ENCODE measurements around the gene FRAT2. TPM values are rescaled to one million over a fixed set of nuclear protein-coding genes. Genes with fewer than 3 reads are reported as not detected.
"Not testable (repeated sequence)": the region's sequence is repeated elsewhere in the genome, so short reads cannot be mapped to it uniquely, and the experiment has no call there.

FRAT2 gene
- polyA plus RNA-seq, 3 donors = 29.4 to 62.4 (median 37.9) TPM

GRCh38 chr10:97290576-97291356, 43.8 kb downstream of the FRAT2 start:
- not testable (repeated sequence) for H3K4me3 Mint-ChIP-seq; DNase-seq; H3K4me3 ChIP-seq (replicated peaks in 1 of 3; ENCODE audit: low read depth in 2 of 3, low read length in 3 of 3); H3K36me3 ChIP-seq (replicated peaks in 1 of 2; ENCODE audit: control insufficient read depth in 1 of 2, insufficient read depth in 2 of 2, low read length in 2 of 2); H3K4me2 ChIP-seq (replicated peaks; ENCODE audit: extremely low read depth, low read length, poor library complexity, severe bottlenecking); H3K27me3 Mint-ChIP-seq (ENCODE audit: low read depth in 3 of 3); H3K9me3 ChIP-seq (replicated peaks in 1 of 2; ENCODE audit: control insufficient read depth in 1 of 2, insufficient read depth in 1 of 2, low read length in 2 of 2); H3K27ac ChIP-seq (ENCODE audit: low read depth in 1 of 2, low read length in 2 of 2); H3K27me3 ChIP-seq (ENCODE audit: control insufficient read depth in 2 of 2, insufficient read depth in 2 of 2, low read length in 2 of 2); H4K20me1 ChIP-seq (ENCODE audit: insufficient read depth, low read length); H3K9ac ChIP-seq (ENCODE audit: insufficient read depth, low read length, poor library complexity, severe bottlenecking); H3K9me3 Mint-ChIP-seq; H2AFZ ChIP-seq (ENCODE audit: insufficient read depth, low read depth, low read length, poor library complexity, severe bottlenecking)
- H3K4me1 Mint-ChIP-seq = peaks cover 28% of the 10 kb centered on the region
- 98% methylated on average over 8 of the region's 17 CpGs for WGBS (ENCODE audit: insufficient coverage)
- Histone ChIP-seq H3K79me2 (ENCODE audit: insufficient read depth, low read length) (peaks cover 61% of the 10 kb centered on the region), H3K4me1 (ENCODE audit: control insufficient read depth in 1 of 2, insufficient read depth in 2 of 2, low read length in 2 of 2) (peaks cover 12 to 13% of the 10 kb centered on the region in 2 donors)
- H3K36me3 Mint-ChIP-seq = peaks cover 10 to 28% of the 10 kb centered on the region in 2 donors
- intact Hi-C loops (cut with micrococcal nuclease) = loop anchor here in 1 of 2 donors (5.0 kb wide), 1 partner anchor 42 kb away; the partner anchor contains the start of gene FRAT2
- H3K27ac Mint-ChIP-seq = peak overlapping the region in 1 of 7 donors; percentile 79

DNA sequence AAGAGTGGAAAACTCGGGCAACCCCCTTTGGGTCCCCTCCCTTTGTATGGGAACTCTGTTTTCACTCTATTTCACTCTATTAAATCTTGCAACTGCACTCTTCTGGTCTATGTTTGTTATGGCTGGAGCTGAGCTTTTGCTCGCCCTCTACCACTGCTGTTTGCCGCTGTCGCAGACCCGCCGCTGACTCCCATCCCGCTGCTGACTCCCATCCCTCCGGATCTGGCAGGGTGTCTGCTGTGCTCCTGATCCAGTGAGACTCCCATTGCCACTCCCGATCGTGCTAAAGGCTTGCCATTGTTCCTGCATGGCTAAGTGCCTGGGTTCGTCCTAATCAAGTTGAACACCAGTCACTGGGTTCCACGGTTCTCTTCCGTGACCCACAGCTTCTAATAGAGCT, 44.5 kb downstream of the FRAT2 start:
- peaks cover 12 to 13% of the 10 kb centered on the region in 2 donors for H3K4me1 ChIP-seq (ENCODE audit: control insufficient read depth in 1 of 2, insufficient read depth in 2 of 2, low read length in 2 of 2)
- H3K4me3 ChIP-seq (replicated peaks in 1 of 3; ENCODE audit: low read depth in 2 of 3, low read length in 3 of 3); H3K9me3 Mint-ChIP-seq; H2AFZ ChIP-seq (ENCODE audit: insufficient read depth, low read depth, low read length, poor library complexity, severe bottlenecking); H4K20me1 ChIP-seq (ENCODE audit: insufficient read depth, low read length); H3K27me3 ChIP-seq (ENCODE audit: control insufficient read depth in 2 of 2, insufficient read depth in 2 of 2, low read length in 2 of 2); H3K27ac ChIP-seq (ENCODE audit: low read depth in 1 of 2, low read length in 2 of 2); H3K9ac ChIP-seq (ENCODE audit: insufficient read depth, low read length, poor library complexity, severe bottlenecking); H3K4me3 Mint-ChIP-seq; H3K9me3 ChIP-seq (replicated peaks in 1 of 2; ENCODE audit: control insufficient read depth in 1 of 2, insufficient read depth in 1 of 2, low read length in 2 of 2); H3K4me2 ChIP-seq (replicated peaks; ENCODE audit: extremely low read depth, low read length, poor library complexity, severe bottlenecking); H3K27me3 Mint-ChIP-seq (ENCODE audit: low read depth in 3 of 3); DNase-seq; H3K36me3 ChIP-seq (replicated peaks in 1 of 2; ENCODE audit: control insufficient read depth in 1 of 2, insufficient read depth in 2 of 2, low read length in 2 of 2): not testable (repeated sequence)
- Mint-ChIP-seq H3K4me1 (peaks cover 29% of the 10 kb centered on the region), H3K36me3 (peaks cover 11 to 30% of the 10 kb centered on the region in 2 donors), H3K27ac (peak overlapping the region in 3 of 7 donors; percentile 10 to 70 (median 42))
- WGBS (ENCODE audit: insufficient coverage) = 99% methylated on average over 12 of the region's 13 CpGs
- intact Hi-C loops (cut with micrococcal nuclease) = loop anchor here in 1 of 2 donors (5.0 kb wide), 1 partner anchor 42 kb away; the partner anchor contains the start of gene FRAT2
- peaks cover 68% of the 10 kb centered on the region for H3K79me2 ChIP-seq (ENCODE audit: insufficient read depth, low read length)

Small RNA genes within 50 kb of the gene (small RNA-seq; reads per million reads assigned to genes)
- not detected for gene RF00017 (ENCODE audit: insufficient read length, low read depth)

Other genes starting within 250 kb of the FRAT2 start
- gene SLIT1, start 148.8 kb downstream of the FRAT2 start, polyA plus RNA-seq = under 1 TPM; 0.05 to 0.81 (median 0.16) TPM
- 10 to 100 TPM in 2 of 3 donors, 1 to 10 TPM in 1; 8.3 to 10.6 (median 10.2) TPM for gene ARHGAP19, start 42.1 kb downstream of the FRAT2 start, polyA plus RNA-seq
- gene FRAT1, start 15.5 kb downstream of the FRAT2 start, polyA plus RNA-seq = 10 to 100 TPM; 17.0 to 34.4 (median 31.2) TPM
- gene RRP12, start 66.6 kb upstream of the FRAT2 start, polyA plus RNA-seq = 10 to 100 TPM; 31.0 to 98.7 (median 44.3) TPM
- 100 to 1,000 TPM; 276 to 749 (median 498) TPM for gene PGAM1, start 91.5 kb upstream of the FRAT2 start, polyA plus RNA-seq
- 10 to 100 TPM; 34.7 to 60.6 (median 55.8) TPM for gene EXOSC1, start 111.3 kb upstream of the FRAT2 start, polyA plus RNA-seq
- gene ZDHHC16, start 111.4 kb upstream of the FRAT2 start, polyA plus RNA-seq = 10 to 100 TPM; 16.3 to 26.4 (median 24.1) TPM
- 10 to 100 TPM; 23.2 to 74.5 (median 29.2) TPM for gene MMS19, start 163.7 kb upstream of the FRAT2 start, polyA plus RNA-seq
- 10 to 100 TPM; 17.2 to 20.0 (median 19.0) TPM for gene UBTD1, start 164.2 kb upstream of the FRAT2 start, polyA plus RNA-seq
- not detected for gene ANKRD2, start 238.1 kb upstream of the FRAT2 start, polyA plus RNA-seq
- gene HOGA1, start 249.7 kb upstream of the FRAT2 start, polyA plus RNA-seq = not detected